Measurements from ENCODE around the gene EXOC3L2. TPM values are rescaled to one million over a fixed set of nuclear protein-coding genes. Genes with fewer than 3 reads are reported as not detected.

EXOC3L2 gene
- total and polyA plus RNA-seq, 10 of the 15 experiments (the other 5 are each of a cell fraction or from before 2014, with no cell fraction given), result not detected

- Histone ChIP-seq H3K27ac (ENCODE audit: control insufficient read depth, insufficient read depth) (no peak overlapping the region), H3K4me1 (ENCODE audit: control insufficient read depth, insufficient read depth, low read length) (peaks cover 18% of the 10 kb centered on the region), H2AFZ (ENCODE audit: control insufficient read depth, low read depth, low read length) (no peak overlapping the region), H3K9ac (ENCODE audit: control insufficient read depth, insufficient read depth, low read length) (no peak overlapping the region), H4K20me1 (ENCODE audit: control insufficient read depth, insufficient read depth) (no peaks in the 10 kb centered on the region), H3K9me3 (replicated peaks; ENCODE audit: control insufficient read depth, insufficient read depth, low read length) (no peaks in the 10 kb centered on the region), H3K4me2 (ENCODE audit: control insufficient read depth, insufficient read depth) (no peak overlapping the region), H3K27me3 (replicated peaks in 1 of 2; ENCODE audit: control insufficient read depth in 2 of 2, insufficient read depth in 2 of 2, low read length in 1 of 2) (no peaks in the 10 kb centered on the region; a peak in 1 of 4 replicates), H3K79me2 (ENCODE audit: control insufficient read depth, insufficient read depth, low read length) (no peaks in the 10 kb centered on the region), H3K4me3 (no peak overlapping the region), H3K36me3 (ENCODE audit: control insufficient read depth in 2 of 2, insufficient read depth in 2 of 2, low read length in 1 of 2) (no peaks in the 10 kb centered on the region)
- TF ChIP-seq LARP7 (IDR thresholded peaks at IDR 0.05), result no peak
- no peak for TF ChIP-seq RELB (IDR thresholded peaks at IDR 0.05; ENCODE audit: low read depth)
- TF ChIP-seq CTCF (IDR thresholded peaks at IDR 0.05 in 2 of 3, conservative IDR thresholded peaks at IDR 0.05 in 1 of 3; ENCODE audit: control insufficient read depth in 2 of 3, extremely low read depth in 1 of 3, insufficient read depth in 1 of 3, low read depth in 3 of 3, low read length in 3 of 3), result no peak
- TF ChIP-seq KLF5 (IDR thresholded peaks at IDR 0.05; ENCODE audit: partially characterized antibody), result no peak
- no peak for TF ChIP-seq RBBP5 (conservative IDR thresholded peaks at IDR 0.05)
- TF ChIP-seq FOS (IDR thresholded peaks at IDR 0.05; ENCODE audit: borderline replicate concordance, extremely low read depth, insufficient read length), result no peak
- no peak for TF ChIP-seq SPI1 (IDR thresholded peaks at IDR 0.05; ENCODE audit: borderline replicate concordance, insufficient read depth, low read depth, low read length)
- TF ChIP-seq HSF1 (IDR thresholded peaks at IDR 0.05; ENCODE audit: low read depth, low read length), result no peak
- no peak for TF ChIP-seq E2F8 (IDR thresholded peaks at IDR 0.05; ENCODE audit: low read depth, partially characterized antibody)
- no peak for TF ChIP-seq ZNF384 (IDR thresholded peaks at IDR 0.05; ENCODE audit: borderline replicate concordance, low read depth, low read length)
- TF ChIP-seq SREBF1 (IDR thresholded peaks at IDR 0.05; ENCODE audit: low read length), result no peak
- CTCF ChIA-PET, result no interaction called here
- intact Hi-C loops (cut with micrococcal nuclease; ENCODE audit: unreplicated experiment) (no loop called here), in situ Hi-C loops (cut with MboI) (no loop called here)
- RAD21 ChIA-PET (ENCODE audit: unreplicated experiment), result interaction anchor here (2.8 kb wide), 1 partner anchor 15 kb away, joined by 19 read pairs; the partner anchor contains the start of genes BLOC1S3 and TRAPPC6A
- FAIRE-seq (no peak), ATAC-seq (no peak), DNase-seq (ENCODE audit: low read depth, low spot score) (no peak)
- POLR2A ChIA-PET, result interaction anchor here (1.9 to 3.0 kb wide), 2 partner anchors 15 to 26 kb away, joined by 17 to 26 read pairs; partner anchors contain the start of genes BLOC1S3 and TRAPPC6A
- 79% methylated on average over 17 of the region's 17 CpGs for WGBS (ENCODE audit: insufficient coverage, insufficient replicate concordance, low lambda C conversion rate, missing lambda C conversion rate)
- no TSS peak for BruUV-seq (replicated peaks)
- SMC1A ChIA-PET (ENCODE audit: uncharacterized antibody, unreplicated experiment), result no interaction called here
Measured at GRCh38 chr19:45163156-45163555, 82.1 kb downstream of the EXOC3L2 start.

Measured in GM12878 (cell line).